GM19463 (cell line): Measurements from ENCODE around the gene MUC5B.
"Not testable (repeated sequence)": the region's sequence is repeated elsewhere in the genome, so short reads cannot be mapped to it uniquely, and the experiment has no call there.

Experiments used
- ATAC-seq: cut with Tn5 transposase; IDR thresholded peaks from one replicate; pipeline ENCODE4 v1.9.1; 2021; ENCODE audit warnings: mild to moderate bottlenecking, moderate library complexity; ENCODE audit not compliant: unreplicated experiment

The MUC5B gene

DNA sequence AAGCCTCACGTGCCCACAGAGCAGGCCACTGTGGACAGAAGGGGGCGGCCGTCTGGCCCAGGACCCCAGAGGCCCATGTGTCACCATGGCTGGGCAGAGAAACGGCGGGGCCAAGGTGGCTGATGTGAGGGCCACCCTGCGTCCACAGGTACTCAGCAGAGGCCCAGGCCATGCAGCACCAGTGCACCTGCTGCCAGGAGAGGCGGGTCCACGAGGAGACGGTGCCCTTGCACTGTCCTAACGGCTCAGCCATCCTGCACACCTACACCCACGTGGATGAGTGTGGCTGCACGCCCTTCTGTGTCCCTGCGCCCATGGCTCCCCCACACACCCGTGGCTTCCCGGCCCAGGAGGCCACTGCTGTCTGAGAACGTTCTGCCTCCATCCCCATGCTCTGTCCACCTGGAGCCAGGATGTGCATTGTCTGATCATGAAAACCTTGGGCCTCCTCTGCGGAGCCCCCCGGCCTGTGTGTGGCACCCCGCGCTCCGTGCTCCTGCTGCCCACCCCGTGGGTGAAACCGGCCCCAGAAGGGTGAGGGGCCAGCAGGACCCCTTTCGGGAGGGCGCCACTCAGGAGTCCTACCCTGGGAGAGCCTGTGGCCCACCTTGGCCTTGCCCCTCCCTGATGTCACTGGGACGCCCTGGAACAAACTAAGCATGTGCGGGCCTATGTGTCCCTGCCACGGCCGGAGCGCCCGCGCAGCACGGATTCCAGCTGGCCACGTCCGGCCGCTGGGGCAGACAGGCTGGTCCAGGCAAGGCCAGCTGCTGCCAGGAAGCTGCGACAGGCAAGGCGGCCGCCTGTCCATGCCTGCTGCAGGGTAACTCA is 38.6 kb downstream of the MUC5B start:
- no peak for ATAC-seq

GRCh38 chr11:1262172-1263006 is 39.5 kb downstream of the MUC5B start:
- peak; percentile 82 for ATAC-seq

GRCh38 chr11:1263010-1263409 is 40.1 kb downstream of the MUC5B start:
- peak; percentile 14 for ATAC-seq

DNA sequence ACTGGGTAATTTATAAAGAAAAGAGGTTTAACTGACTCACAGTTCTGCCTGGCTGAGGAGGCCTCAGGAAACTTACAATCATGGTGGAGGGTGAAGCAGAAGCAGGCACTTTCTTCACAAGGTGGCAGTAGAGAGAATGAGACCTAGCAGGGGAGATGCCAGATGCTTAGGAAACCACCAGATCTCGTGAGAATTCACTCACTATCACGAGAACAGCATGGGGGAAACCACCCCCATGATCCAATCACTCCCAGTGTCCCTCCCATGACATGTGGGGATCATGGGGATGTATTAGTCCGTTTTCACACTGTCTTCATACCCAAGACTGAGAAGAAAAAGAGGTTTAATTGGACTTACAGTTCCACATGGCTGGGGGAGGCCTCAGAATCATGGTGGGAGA is 41.6 kb downstream of the MUC5B start:
- not testable (repeated sequence) for ATAC-seq

DNA sequence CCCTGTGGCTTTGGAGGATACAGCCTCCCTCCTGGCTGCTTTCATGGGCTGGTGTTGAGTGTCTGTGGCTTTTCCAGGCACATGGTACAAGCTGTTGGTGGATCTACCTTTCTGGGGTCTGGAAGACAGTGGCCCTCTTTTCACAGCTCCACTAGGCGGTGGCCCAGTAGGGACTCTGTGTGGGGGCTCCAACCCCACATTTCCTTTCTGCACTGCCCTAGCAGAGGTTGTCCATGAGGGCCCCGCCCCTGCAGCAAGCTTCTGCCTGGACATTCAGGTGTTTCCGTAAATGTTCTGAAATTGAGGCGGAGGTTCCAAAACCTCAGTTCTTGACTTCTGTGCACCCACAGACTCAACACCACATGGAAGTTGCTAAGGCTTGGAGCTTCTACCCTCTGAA is 42.6 kb downstream of the MUC5B start:
- not testable (repeated sequence) for ATAC-seq

DNA sequence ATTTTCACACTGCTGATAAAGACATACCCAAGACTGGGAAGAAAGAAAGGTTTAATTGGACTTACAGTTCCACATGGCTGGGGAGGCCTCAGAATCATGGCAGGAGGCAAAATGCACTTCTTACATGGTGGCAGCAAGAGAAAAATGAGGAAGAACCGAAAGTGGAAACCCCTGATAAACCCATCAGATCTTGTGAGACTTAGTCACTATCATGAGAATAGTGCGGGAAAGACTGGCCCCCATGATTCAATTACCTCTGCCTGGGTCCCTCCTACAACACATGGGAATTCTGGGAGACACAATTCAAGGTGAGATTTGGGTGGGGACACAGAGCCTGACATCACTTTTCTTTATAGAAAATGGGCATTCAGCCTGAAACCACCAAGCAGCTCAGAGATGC is 44.1 kb downstream of the MUC5B start:
- ATAC-seq, result not testable (repeated sequence)

DNA sequence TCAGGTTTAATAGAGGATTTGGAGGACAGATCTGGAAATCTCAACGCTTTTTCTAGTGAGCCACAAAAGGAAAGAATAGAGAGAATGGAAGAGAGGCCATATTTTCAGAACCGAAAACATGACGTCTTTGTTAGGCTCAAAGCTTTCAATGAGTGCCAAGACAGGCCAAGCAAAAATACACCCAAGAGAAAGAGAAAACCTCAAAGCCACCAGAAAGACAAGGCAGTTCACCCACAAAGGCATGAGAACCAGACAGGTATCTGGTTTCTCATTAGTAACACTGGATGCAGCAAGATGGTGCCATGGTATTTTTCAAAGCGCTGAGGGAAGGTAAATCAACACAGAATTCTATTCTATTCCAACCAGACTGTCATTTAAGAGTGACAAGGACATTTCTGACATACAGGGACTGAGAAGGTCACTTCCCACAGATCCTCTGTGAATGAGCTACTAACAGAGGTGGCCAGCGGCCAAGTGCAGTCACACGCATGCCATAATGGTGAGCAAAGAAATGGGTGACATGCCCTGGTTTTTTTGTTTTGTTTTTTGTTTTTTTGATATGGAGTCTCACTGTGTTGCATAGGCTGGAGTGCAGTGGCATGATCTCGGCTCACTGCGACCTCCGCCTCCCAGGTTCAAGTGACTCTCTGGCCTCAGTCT is 44.7 kb downstream of the MUC5B start:
- ATAC-seq, result no peak

DNA sequence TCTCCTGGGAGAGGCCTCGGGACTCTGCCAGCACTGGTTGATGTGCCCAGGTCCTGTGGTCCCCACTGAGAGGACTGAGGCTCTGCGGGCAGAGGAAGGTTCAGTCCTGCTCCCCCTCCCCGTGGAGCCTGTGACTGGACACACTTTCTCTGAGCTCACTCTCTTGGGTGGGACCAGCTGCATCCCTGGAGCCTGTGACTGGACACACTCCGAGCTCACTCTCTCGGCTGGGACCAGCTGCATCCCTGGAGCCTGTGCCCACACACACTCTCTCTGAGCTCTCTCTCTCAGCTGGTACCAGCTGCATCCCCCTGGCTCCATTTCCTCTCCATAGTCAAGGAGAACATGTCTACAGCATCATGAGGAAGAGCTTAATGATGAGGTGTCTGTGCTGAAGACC is 47.1 kb downstream of the MUC5B start:
- ATAC-seq, result no peak

- no peak for ATAC-seq
These were observed 47.6 kb downstream of the MUC5B start for GRCh38 chr11:1270476-1270875.

- ATAC-seq, result no peak
These were observed 48.1 kb downstream of the MUC5B start for GRCh38 chr11:1271002-1271401.

- ATAC-seq, result no peak
These were observed 48.5 kb downstream of the MUC5B start for GRCh38 chr11:1271406-1271805.

GRCh38 chr11:1271927-1272326 is 49.1 kb downstream of the MUC5B start:
- no peak for ATAC-seq

- ATAC-seq, result no peak
These were observed 49.7 kb downstream of the MUC5B start for GRCh38 chr11:1272531-1272930.

DNA sequence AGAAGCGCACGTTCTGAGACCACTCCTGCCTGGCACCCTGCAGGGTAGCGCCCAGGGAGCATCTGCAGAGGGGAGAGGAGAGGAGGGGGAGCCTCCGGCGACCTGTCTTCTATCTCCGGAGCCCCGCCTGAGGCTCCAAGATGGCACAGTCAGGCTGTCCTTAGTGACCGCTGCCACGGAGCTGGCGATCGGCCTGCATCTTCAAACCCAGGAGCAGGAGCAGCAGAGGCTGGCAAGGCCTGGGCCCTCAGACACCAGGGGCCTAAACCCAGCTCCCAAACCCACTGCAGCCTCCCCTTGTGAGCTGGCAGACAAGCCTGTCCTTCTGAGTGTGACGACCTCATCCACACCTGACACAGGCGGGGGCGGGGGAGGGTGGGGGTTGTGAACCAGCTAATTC is 51.6 kb downstream of the MUC5B start:
- no peak for ATAC-seq

- ATAC-seq, result no peak
These were observed 52.2 kb downstream of the MUC5B start for GRCh38 chr11:1275021-1275420.

DNA sequence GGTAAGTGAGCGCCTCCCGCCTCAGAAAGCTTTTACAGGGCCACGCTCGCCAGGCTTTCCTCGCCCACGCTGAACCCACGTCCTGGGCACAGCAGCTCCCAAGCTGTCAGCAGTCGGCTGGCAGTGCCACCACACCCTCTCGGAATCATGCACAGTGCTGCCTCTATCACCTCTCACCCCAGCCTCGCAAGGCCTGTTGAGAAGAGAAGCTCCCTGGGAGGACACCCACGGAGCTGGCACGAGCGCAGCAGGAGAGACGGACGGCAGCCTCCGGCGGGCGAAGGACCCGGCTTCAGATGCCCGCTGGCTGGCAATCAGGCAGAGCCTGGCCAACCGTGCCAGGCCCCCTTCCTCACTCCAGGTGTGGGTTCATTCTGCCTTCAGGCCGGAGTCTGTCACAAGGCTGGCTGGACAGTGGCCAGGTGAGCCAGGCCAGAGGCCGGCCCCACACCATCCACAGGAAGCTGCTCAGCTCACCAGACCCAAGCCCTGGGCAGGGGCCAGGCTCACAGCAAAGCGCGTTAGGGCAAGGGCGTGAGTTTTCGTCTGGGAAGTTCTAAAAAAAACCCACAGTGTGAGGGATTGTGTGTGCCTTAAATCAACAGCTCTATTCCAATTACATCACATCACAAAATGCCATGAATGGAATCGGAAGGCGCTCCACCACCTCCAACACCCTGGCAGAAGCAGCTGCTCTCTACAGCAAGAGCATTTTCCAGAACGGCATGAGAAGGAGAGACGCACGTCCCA is 53.4 kb downstream of the MUC5B start:
- ATAC-seq, result no peak

DNA sequence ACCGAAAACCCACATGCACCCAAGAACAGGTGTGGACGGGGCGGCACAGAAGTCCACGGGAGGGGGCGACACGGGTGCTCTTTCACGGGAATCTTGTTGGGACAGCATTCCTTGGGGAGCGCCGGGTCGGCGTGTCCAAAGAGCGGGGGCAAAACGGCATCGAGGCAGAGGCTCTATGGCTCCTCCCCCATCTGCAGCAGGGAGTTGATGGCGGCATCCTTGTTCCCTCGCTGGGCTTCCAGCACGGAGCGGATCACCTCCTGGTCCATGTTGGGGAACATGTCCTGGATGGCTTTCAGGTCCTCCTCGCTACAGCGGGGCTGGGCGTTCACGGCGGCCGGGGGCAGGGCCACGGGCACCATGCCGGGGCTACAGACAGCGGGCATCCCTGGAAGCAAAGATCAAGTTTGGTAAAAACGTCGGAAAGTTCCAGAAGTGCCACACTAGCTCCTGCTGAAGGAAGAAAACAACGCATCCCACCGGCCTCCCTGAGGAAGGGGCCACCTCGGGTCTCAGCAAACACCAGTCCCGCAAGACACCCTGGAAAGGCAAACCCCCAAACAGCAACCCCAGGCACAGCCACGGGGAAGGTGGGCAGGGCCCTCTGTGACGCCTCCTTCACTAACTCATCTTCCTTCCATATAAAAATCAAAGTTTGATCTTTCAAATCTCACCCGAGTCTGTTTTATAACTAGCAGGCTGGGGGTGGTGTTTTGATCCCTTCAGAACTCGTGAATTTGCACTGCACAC is 54.2 kb downstream of the MUC5B start:
- no peak for ATAC-seq

- ATAC-seq, result no peak
These were observed 55.2 kb downstream of the MUC5B start for GRCh38 chr11:1277936-1278512.

GRCh38 chr11:1278766-1279673 is 56.2 kb downstream of the MUC5B start:
- no peak for ATAC-seq
